Ovary (tissue), 3 donors: Measurements from ENCODE around the gene CMTM6.

ENCODE experiments used
- CTCF ChIP-seq, 3 donors: fragments of 450-650 bp in 2 of 3; fragments of 200-600 bp in 1 of 3; IDR thresholded peaks; one replicate each; pipeline versions ENCODE4 v1.5.1 to v1.8.0; 2016 to 2022; ENCODE audit warnings: antibody characterized with exemption in 3 of 3, mild to moderate bottlenecking in 1 of 3
- EP300 ChIP-seq: sonication (generic); formaldehyde crosslinking; IDR thresholded peaks from one replicate; pipeline ENCODE4 v1.6.1; 2017; ENCODE audit warnings: antibody characterized with exemption
- donor health status: DM: no; HTN: no; CAD: no.

DNA sequence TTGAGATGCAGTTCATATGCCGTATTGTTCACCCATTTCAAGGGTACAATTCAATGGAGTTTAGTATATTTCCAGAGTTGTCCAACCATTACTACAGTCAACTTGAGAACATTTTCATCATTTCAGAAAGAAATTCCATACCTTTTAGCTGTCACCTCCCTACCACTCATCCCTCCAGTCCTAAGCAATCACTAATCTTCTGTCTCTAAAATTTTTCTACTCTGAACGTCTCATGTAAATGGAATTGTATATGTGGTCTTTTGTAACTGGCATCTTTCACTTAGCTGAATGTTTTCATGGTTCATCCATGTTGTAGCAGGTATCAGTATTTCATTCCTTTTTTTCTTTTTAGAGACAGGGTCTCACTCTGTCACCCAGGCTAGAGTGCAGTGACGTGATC lies 59.9 kb downstream of the CMTM6 start:
- TF ChIP-seq CTCF (IDR thresholded peaks at IDR 0.05) (no peak), EP300 (no peak)
